ENCODE results near the gene GEMIN7.

DNA sequence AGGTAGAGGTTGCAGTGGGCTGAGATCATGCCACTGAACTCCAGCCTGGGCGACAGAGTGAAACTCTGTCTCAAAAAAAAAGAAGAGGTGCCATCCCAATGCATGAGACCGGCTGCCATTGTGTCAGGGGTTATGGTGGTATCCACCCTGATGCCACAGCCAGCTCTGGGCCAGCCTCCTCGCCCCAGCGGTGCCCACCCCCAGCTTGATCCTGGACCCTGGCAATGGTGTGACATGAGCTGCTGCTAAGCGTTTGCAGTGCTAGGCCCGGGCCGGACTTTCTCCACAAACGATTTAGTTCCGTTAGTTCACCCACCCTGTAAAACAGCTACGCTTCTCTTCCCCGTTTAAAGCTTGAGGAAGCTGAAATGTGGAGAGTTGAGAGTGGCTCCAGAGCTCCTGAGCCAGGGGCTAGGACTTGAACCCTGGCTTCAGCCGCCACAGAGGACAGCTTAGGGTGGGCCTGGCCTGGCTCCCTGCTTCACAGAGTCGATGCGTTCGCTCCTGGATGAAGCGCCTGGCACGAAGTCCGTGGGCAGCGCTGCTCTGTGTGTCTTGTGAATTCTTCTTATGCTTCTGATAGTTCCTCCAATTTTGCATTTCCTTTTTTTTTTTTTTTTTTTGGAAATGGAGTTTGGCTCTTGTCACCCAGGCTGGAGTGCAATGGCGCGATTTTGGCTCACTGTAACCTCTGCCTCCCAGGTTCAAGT, 56.3 kb downstream of the GEMIN7 start:
- TF ChIP-seq, protein P1, sequence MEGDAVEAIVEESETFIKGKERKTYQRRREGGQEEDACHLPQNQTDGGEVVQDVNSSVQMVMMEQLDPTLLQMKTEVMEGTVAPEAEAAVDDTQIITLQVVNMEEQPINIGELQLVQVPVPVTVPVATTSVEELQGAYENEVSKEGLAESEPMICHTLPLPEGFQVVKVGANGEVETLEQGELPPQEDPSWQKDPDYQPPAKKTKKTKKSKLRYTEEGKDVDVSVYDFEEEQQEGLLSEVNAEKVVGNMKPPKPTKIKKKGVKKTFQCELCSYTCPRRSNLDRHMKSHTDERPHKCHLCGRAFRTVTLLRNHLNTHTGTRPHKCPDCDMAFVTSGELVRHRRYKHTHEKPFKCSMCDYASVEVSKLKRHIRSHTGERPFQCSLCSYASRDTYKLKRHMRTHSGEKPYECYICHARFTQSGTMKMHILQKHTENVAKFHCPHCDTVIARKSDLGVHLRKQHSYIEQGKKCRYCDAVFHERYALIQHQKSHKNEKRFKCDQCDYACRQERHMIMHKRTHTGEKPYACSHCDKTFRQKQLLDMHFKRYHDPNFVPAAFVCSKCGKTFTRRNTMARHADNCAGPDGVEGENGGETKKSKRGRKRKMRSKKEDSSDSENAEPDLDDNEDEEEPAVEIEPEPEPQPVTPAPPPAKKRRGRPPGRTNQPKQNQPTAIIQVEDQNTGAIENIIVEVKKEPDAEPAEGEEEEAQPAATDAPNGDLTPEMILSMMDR (IDR thresholded peaks at IDR 0.05; ENCODE audit: low read depth, low read length) = no peak
- TF ChIP-seq, protein P2, sequence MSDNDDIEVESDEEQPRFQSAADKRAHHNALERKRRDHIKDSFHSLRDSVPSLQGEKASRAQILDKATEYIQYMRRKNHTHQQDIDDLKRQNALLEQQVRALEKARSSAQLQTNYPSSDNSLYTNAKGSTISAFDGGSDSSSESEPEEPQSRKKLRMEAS (IDR thresholded peaks at IDR 0.05; ENCODE audit: low read depth, low read length) = no peak
- TF ChIP-seq POLR2A (IDR thresholded peaks at IDR 0.05; ENCODE audit: extremely low read depth, insufficient read length) (no peak), MYC (IDR thresholded peaks at IDR 0.05; ENCODE audit: low read depth, low read length) (no peak)

All from NB4 (cell line).